B cell (primary cell): ENCODE data around the gene HBM.

Experiments used
- CTCF ChIP-seq: fragments of 200-600 bp; IDR thresholded peaks from one replicate; pipeline ENCODE4 v1.8.0; 2022; ENCODE audit warnings: antibody characterized with exemption, mild to moderate bottlenecking
- EZH2 ChIP-seq: IDR thresholded peaks from 2 replicates; pipeline ENCODE4 v1.6.1; 2012; ENCODE audit warnings: borderline replicate concordance, low read depth, mild to moderate bottlenecking, moderate library complexity, low read length; ENCODE audit not compliant: insufficient read depth, poor library complexity, severe bottlenecking

GRCh38 chr16:164827-165538, 795 bp upstream of the HBM start:
- TF ChIP-seq CTCF, result no peak
- no peak for TF ChIP-seq EZH2
